GM23338 (cell line): ENCODE measurements around the gene ST6GALNAC4.

Experiments
- CREB1 ChIP-seq: fragments of 250-450 bp; sonication (Bioruptor Pico); IDR thresholded peaks from 2 replicates; pipeline ENCODE4 v1.5.0; 2020; ENCODE audit warnings: low read depth, mild to moderate bottlenecking, moderate library complexity
- CTCF ChIP-seq, 2 experiments: fragments of 200-600 bp in 1 of 2; sonication (generic) in 1 of 2; conservative IDR thresholded peaks; 2 replicates each; pipeline versions ENCODE4 v1.5.1 to v1.6.1; 2016 to 2017; ENCODE audit warnings: antibody characterized with exemption in 2 of 2, low read depth in 2 of 2, mild to moderate bottlenecking in 2 of 2, moderate library complexity in 1 of 2
- ETS1 ChIP-seq: IDR thresholded peaks from 2 replicates; pipeline ENCODE4 v1.6.1; 2016; ENCODE audit warnings: antibody characterized with exemption
- EZH2 ChIP-seq: fragments of 200-600 bp; sonication (generic); IDR thresholded peaks from one replicate; pipeline ENCODE4 v1.8.0; 2017; ENCODE audit warnings: antibody characterized with exemption, mild to moderate bottlenecking, low read depth; ENCODE audit not compliant: unreplicated experiment
- EZH2phosphoT487 ChIP-seq: fragments of 200-600 bp; sonication (generic); IDR thresholded peaks from one replicate; pipeline ENCODE4 v1.8.1; 2018; ENCODE audit warnings: antibody characterized with exemption; ENCODE audit not compliant: unreplicated experiment
- JUNB ChIP-seq: IDR thresholded peaks from one replicate; pipeline ENCODE4 v1.6.1; 2016; ENCODE audit warnings: antibody characterized with exemption; ENCODE audit not compliant: unreplicated experiment
- NANOG ChIP-seq: IDR thresholded peaks from 2 replicates; pipeline ENCODE4 v1.6.1; 2016; ENCODE audit warnings: antibody characterized with exemption, borderline replicate concordance
- POLR2AphosphoS5 ChIP-seq: IDR thresholded peaks from 2 replicates; pipeline ENCODE4 v1.6.1; 2016; ENCODE audit warnings: antibody characterized with exemption, low read depth
- REST ChIP-seq: IDR thresholded peaks from one replicate; pipeline ENCODE4 v1.6.1; 2018; ENCODE audit warnings: antibody characterized with exemption; ENCODE audit not compliant: unreplicated experiment
- STAT1 ChIP-seq: IDR thresholded peaks from one replicate; pipeline ENCODE4 v1.6.1; 2016; ENCODE audit warnings: antibody characterized with exemption; ENCODE audit not compliant: unreplicated experiment
- ZNF114 ChIP-seq: fragments of 250-450 bp; sonication (Bioruptor Pico); IDR thresholded peaks from 2 replicates; pipeline ENCODE4 v1.5.0; 2020; ENCODE audit warnings: mild to moderate bottlenecking, moderate library complexity

GRCh38 chr9:127953154-127953553, 36.3 kb upstream of the ST6GALNAC4 start:
- no peak for TF ChIP-seq CTCF (conservative IDR thresholded peaks at IDR 0.05; ENCODE audit: low read depth in 2 of 2)
- TF ChIP-seq POLR2AphosphoS5, result no peak
- TF ChIP-seq EZH2, result no peak
- TF ChIP-seq ETS1, result no peak
- TF ChIP-seq REST, result no peak
- no peak for TF ChIP-seq NANOG
- no peak for TF ChIP-seq CREB1
- TF ChIP-seq JUNB, result no peak
- TF ChIP-seq EZH2phosphoT487, result no peak
- no peak for TF ChIP-seq STAT1
- TF ChIP-seq ZNF114 (CRISPR knock-in tag), result no peak
